NB4 (cell line): ENCODE results near the gene ZC2HC1B.

Source experiments
- DNase-seq: peaks from one replicate; pipeline ENCODE4 v3.0.0; 2010; ENCODE audit warnings: low read depth
- H3K4me3 ChIP-seq: one replicate; pipeline ENCODE4 v1.5.1; 2011; ENCODE audit warnings: mild to moderate bottlenecking, low read depth, low read length, moderate library complexity
- CTCF ChIP-seq: IDR thresholded peaks from one replicate; pipeline ENCODE4 v1.5.1; 2012; ENCODE audit warnings: low read depth, low read length
- MAX ChIP-seq: IDR thresholded peaks from 2 replicates; pipeline ENCODE4 v1.6.1; 2011; ENCODE audit warnings: low read depth, low read length
- MYC ChIP-seq: IDR thresholded peaks from 2 replicates; pipeline ENCODE4 v1.6.1; 2011; ENCODE audit warnings: low read depth, low read length
- POLR2A ChIP-seq: IDR thresholded peaks from 2 replicates; pipeline ENCODE4 v1.6.1; 2011; ENCODE audit warnings: mild to moderate bottlenecking; ENCODE audit not compliant: insufficient read length; ENCODE audit errors: extremely low read depth

The ZC2HC1B gene

GRCh38 chr6:143836150-143836549 lies 28.1 kb upstream of the ZC2HC1B start:
- no peak for TF ChIP-seq MYC
- no peak for TF ChIP-seq POLR2A
- no peak for TF ChIP-seq MAX
- H3K4me3 ChIP-seq, result no peak overlapping the region
- DNase-seq, result no peak

GRCh38 chr6:143838395-143838794 lies 25.9 kb upstream of the ZC2HC1B start:
- TF ChIP-seq MAX (no peak), MYC (no peak), CTCF (no peak), POLR2A (no peak)
- no peak overlapping the region for H3K4me3 ChIP-seq
- DNase-seq, result no peak

- no peak overlapping the region for H3K4me3 ChIP-seq
- DNase-seq, result no peak
- TF ChIP-seq POLR2A, result no peak
- no peak for TF ChIP-seq MYC
These were observed 25.1 kb upstream of the ZC2HC1B start for GRCh38 chr6:143839196-143839595.

GRCh38 chr6:143840595-143841265 lies 23.5 kb upstream of the ZC2HC1B start:
- DNase-seq, result no peak
- TF ChIP-seq POLR2A, result no peak

GRCh38 chr6:143842461-143842901 lies 21.8 kb upstream of the ZC2HC1B start:
- DNase-seq, result no peak
- peak overlapping the region; percentile 86 for H3K4me3 ChIP-seq
- TF ChIP-seq MYC, result no peak
- no peak for TF ChIP-seq POLR2A
- no peak for TF ChIP-seq CTCF
- TF ChIP-seq MAX, result no peak

More at GRCh38 chr6:143840595-143841265, 23.5 kb upstream of the ZC2HC1B start:
- H3K4me3 ChIP-seq, result no peak overlapping the region

GRCh38 chr6:143842902-143843676 lies 21.2 kb upstream of the ZC2HC1B start, which contains the start of gene LTV1:
LTV1 (plus strand) TSS chr6:143843338; CDS start chr6:143843478, 140 bp downstream.
- peak within 1 kb of the TSS; percentile 86 for H3K4me3 ChIP-seq
- peak; percentile 77 for TF ChIP-seq POLR2A
- TF ChIP-seq MAX, result peak; percentile 95
- peak; percentile 86 for TF ChIP-seq MYC
- no peak for TF ChIP-seq CTCF
- peak; percentile 98 for DNase-seq

- H3K4me3 ChIP-seq, result peak overlapping the region; percentile 86
- DNase-seq, result peak; percentile 71
- no peak for TF ChIP-seq CTCF
- no peak for TF ChIP-seq MAX
- no peak for TF ChIP-seq MYC
- no peak for TF ChIP-seq POLR2A
These were observed 20.6 kb upstream of the ZC2HC1B start for GRCh38 chr6:143843677-143843999.
